Loucy (cell line): Measurements from ENCODE around the gene ATP8A1.

Experiments used
- H2AFZ ChIP-seq: fragments of 200-600 bp; sonication (generic); 2 replicates; pipeline ENCODE4 v1.6.0; 2016; ENCODE audit warnings: antibody characterized with exemption, mild to moderate bottlenecking, low read length, moderate library complexity
- H3F3A ChIP-seq: fragments of 200-600 bp; 2 replicates; pipeline ENCODE4 v1.6.0; 2016; ENCODE audit warnings: antibody characterized with exemption, low read depth, mild to moderate bottlenecking
- H3K27me3 ChIP-seq: fragments of 200-600 bp; sonication (generic); 2 replicates; pipeline ENCODE4 v1.6.1; 2014; ENCODE audit warnings: low read length, mild to moderate bottlenecking; ENCODE audit not compliant: insufficient read depth, poor library complexity, severe bottlenecking
- H3K36me3 ChIP-seq: fragments of 200-600 bp; sonication (generic); 2 replicates; pipeline ENCODE4 v1.6.1; 2016; ENCODE audit warnings: low read length; ENCODE audit not compliant: insufficient read depth
- H3K4me1 ChIP-seq: fragments of 200-600 bp; sonication (generic); 2 replicates; pipeline ENCODE4 v1.5.1; 2014; ENCODE audit warnings: low read length, mild to moderate bottlenecking; ENCODE audit not compliant: insufficient read depth, poor library complexity, severe bottlenecking
- H3K4me2 ChIP-seq: fragments of 200-600 bp; sonication (generic); 2 replicates; pipeline ENCODE4 v1.6.0; 2014; ENCODE audit warnings: antibody characterized with exemption, low read length, low read depth, mild to moderate bottlenecking; ENCODE audit not compliant: poor library complexity, severe bottlenecking
- H3K4me3 ChIP-seq: fragments of 200-600 bp; sonication (generic); 2 replicates; pipeline ENCODE4 v1.5.1; 2014; ENCODE audit warnings: low read length, mild to moderate bottlenecking, mixed read lengths; ENCODE audit not compliant: poor library complexity, severe bottlenecking
- H3K79me2 ChIP-seq: fragments of 200-600 bp; sonication (generic); 2 replicates; pipeline ENCODE4 v1.6.1; 2014; ENCODE audit warnings: low read length; ENCODE audit not compliant: insufficient read depth
- H3K9ac ChIP-seq: fragments of 200-600 bp; sonication (generic); 2 replicates; pipeline ENCODE4 v1.6.0; 2014; ENCODE audit warnings: mild to moderate bottlenecking, low read depth, low read length, moderate library complexity; ENCODE audit not compliant: poor library complexity, severe bottlenecking
- H3K9me2 ChIP-seq: fragments of 200-600 bp; sonication (generic); replicated peaks from 2 replicates; pipeline ENCODE4 v1.6.1; 2016; ENCODE audit warnings: low read depth, low read length, mixed read lengths
- H3K9me3 ChIP-seq: fragments of 200-600 bp; sonication (generic); 2 replicates; pipeline ENCODE4 v1.6.1; 2014; ENCODE audit warnings: mild to moderate bottlenecking, antibody characterized with exemption, low read length, low read depth; ENCODE audit not compliant: insufficient read depth
- H4K20me1 ChIP-seq: fragments of 200-600 bp; sonication (generic); 2 replicates; pipeline ENCODE4 v1.6.0; 2014; ENCODE audit warnings: antibody characterized with exemption, low read length, mild to moderate bottlenecking; ENCODE audit not compliant: insufficient read depth, poor library complexity, severe bottlenecking
- CTCF ChIP-seq: fragments of 200-600 bp; sonication (generic); conservative IDR thresholded peaks from 2 replicates; pipeline ENCODE4 v1.5.1; 2014; ENCODE audit warnings: mild to moderate bottlenecking, antibody characterized with exemption, low read length
- EZH2phosphoT487 ChIP-seq: fragments of 200-600 bp; IDR thresholded peaks from 2 replicates; pipeline ENCODE4 v1.6.1; 2018; ENCODE audit warnings: antibody characterized with exemption, mild to moderate bottlenecking, moderate library complexity, borderline replicate concordance

ATP8A1 gene

DNA sequence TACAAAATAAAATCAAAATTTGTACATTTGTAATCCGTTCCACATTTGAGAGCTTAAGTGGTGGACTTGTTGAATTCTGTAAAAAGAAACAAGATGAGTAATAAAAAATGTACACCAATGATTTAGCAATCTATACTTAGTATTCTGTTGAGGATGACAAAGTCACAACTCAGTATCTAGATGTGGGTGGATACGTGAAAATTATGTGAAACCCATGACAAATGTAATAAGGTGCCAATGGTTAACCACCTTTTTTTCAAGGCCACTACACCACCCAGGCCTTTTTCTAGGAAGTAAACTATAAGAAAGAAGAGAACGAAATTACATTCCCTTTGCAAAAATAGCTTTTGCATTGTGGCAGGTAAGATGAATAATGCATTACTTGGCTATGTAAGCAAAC is 77.0 kb downstream of the ATP8A1 start:
- TF ChIP-seq EZH2phosphoT487 (no peak), CTCF (no peak)

DNA sequence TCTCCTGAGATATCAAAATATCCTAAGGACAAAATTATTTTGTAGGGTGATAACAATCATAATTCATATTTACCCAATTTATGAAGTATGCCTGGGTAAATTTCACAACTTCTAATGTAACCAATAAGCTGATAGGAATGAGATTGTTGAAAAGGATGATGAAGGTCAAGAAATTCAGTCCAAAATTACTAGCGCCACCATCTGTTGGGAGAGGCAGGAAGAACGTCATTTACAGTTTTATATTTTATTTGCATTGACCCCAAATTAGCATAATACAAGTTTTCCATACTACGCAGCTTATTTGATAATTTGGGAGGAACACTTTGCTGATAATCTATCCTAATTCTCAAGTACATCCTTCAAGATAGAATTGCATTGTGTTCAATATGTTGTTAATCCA is 78.7 kb downstream of the ATP8A1 start:
- Histone ChIP-seq H3K9me3 (no peaks in the 10 kb centered on the region), H3K9me2 (no peaks in the 10 kb centered on the region), H3K27me3 (no peaks in the 10 kb centered on the region), H3F3A (no peaks in the 10 kb centered on the region), H3K4me3 (no peak overlapping the region), H3K9ac (no peak overlapping the region), H3K4me2 (no peak overlapping the region), H3K36me3 (peaks cover 23% of the 10 kb centered on the region; the same call in 1 of the 2 replicates), H2AFZ (no peak overlapping the region), H3K79me2 (no peaks in the 10 kb centered on the region), H3K4me1 (no peaks in the 10 kb centered on the region), H4K20me1 (no peaks in the 10 kb centered on the region)
- peak; percentile 44 for TF ChIP-seq CTCF
- TF ChIP-seq EZH2phosphoT487: no peak

More for the DNA sequence above, 77.0 kb downstream of the ATP8A1 start:
- Histone ChIP-seq H3K36me3 (peaks cover 30% of the 10 kb centered on the region; the same call in 1 of the 2 replicates), H3K4me3 (no peak overlapping the region), H2AFZ (no peak overlapping the region), H3K4me2 (no peak overlapping the region), H3K9ac (no peak overlapping the region), H3K9me2 (no peaks in the 10 kb centered on the region), H3K79me2 (no peaks in the 10 kb centered on the region), H3K4me1 (no peaks in the 10 kb centered on the region), H3K27me3 (no peaks in the 10 kb centered on the region), H4K20me1 (no peaks in the 10 kb centered on the region), H3K9me3 (no peaks in the 10 kb centered on the region), H3F3A (no peaks in the 10 kb centered on the region)

GRCh38 chr4:42574870-42575430 is 82.0 kb downstream of the ATP8A1 start:
- no peak for TF ChIP-seq CTCF
- no peak for TF ChIP-seq EZH2phosphoT487

More at GRCh38 chr4:42574870-42575430, 82.0 kb downstream of the ATP8A1 start:
- Histone ChIP-seq H3K36me3 (peaks cover 11% of the 10 kb centered on the region; the same call in 1 of the 2 replicates), H3K79me2 (no peaks in the 10 kb centered on the region), H3K9me3 (no peaks in the 10 kb centered on the region), H3K4me1 (no peaks in the 10 kb centered on the region), H3F3A (no peaks in the 10 kb centered on the region), H4K20me1 (no peaks in the 10 kb centered on the region), H3K27me3 (no peaks in the 10 kb centered on the region), H3K9me2 (no peaks in the 10 kb centered on the region), H2AFZ (no peak overlapping the region), H3K4me3 (no peak overlapping the region), H3K4me2 (no peak overlapping the region), H3K9ac (no peak overlapping the region)
